Thyroid gland (tissue), 4 donors: ENCODE results near the gene RBP3.

Experiments
- CTCF ChIP-seq, 6 experiments: fragments of 200-600 bp in 3 of 6; fragments of 450-650 bp in 3 of 6; sonication (generic) in 3 of 6; IDR thresholded peaks; one replicate each; pipeline ENCODE4 v1.5.1; 2016 to 2019; ENCODE audit warnings: antibody characterized with exemption in 6 of 6, mild to moderate bottlenecking in 2 of 6, inconsistent platforms in 1 of 6, moderate library complexity in 1 of 6
- POLR2A ChIP-seq, 2 donors: fragments of 450-650 bp; IDR thresholded peaks; one replicate each; pipeline ENCODE4 v1.6.1; 2017; ENCODE audit warnings: antibody characterized with exemption in 2 of 2, mild to moderate bottlenecking in 2 of 2, moderate library complexity in 1 of 2

GRCh38 chr10:47314416-47314970 is 33.7 kb upstream of the RBP3 start:
- TF ChIP-seq POLR2A (IDR thresholded peaks at IDR 0.05), result no peak
- TF ChIP-seq CTCF (IDR thresholded peaks at IDR 0.05), result no peak
